ENCODE results near the gene GARNL3.

GARNL3 gene

DNA sequence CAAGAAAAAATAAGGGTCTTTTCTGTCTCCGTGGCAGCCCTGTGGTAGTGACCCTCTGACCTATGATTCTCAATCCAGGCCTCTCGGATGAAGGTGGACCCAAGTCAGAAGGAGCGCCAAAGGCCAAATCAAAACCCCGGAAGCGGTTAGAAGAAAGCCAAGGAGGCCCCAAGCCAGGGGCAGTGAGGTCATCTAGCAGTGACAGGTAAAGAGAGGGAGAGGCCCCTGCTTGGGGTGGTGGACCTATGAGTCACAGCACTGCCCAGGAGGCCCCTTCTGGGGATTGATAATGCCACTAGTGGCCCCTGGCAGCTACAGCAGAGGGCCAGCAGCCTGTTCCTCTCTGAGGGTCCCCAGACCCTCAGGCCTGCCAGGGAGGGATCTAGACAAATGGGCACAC lies 126.0 kb downstream of the GARNL3 start:
- TF ChIP-seq REST (IDR thresholded peaks at IDR 0.05; ENCODE audit: insufficient read depth in 1 of 2, low read depth in 2 of 2, low read length in 2 of 2) (no peak), FOXP2 (optimal IDR thresholded peaks at IDR 0.05; ENCODE audit: borderline replicate concordance, extremely low read depth, extremely low read length, insufficient read depth) (no peak), SIN3A (IDR thresholded peaks at IDR 0.05; ENCODE audit: borderline replicate concordance, insufficient read depth, low read length) (no peak), TAF1 (IDR thresholded peaks at IDR 0.05; ENCODE audit: borderline replicate concordance, insufficient read depth, low read length) (no peak), POLR2AphosphoS5 (IDR thresholded peaks at IDR 0.05; ENCODE audit: low read depth, low read length) (no peak)

- no peak for TF ChIP-seq REST (IDR thresholded peaks at IDR 0.05; ENCODE audit: insufficient read depth in 1 of 2, low read depth in 2 of 2, low read length in 2 of 2)
- no peak for TF ChIP-seq SIN3A (IDR thresholded peaks at IDR 0.05; ENCODE audit: borderline replicate concordance, insufficient read depth, low read length)
- no peak for TF ChIP-seq TAF1 (IDR thresholded peaks at IDR 0.05; ENCODE audit: borderline replicate concordance, insufficient read depth, low read length)
- no peak for TF ChIP-seq FOXP2 (optimal IDR thresholded peaks at IDR 0.05; ENCODE audit: borderline replicate concordance, extremely low read depth, extremely low read length, insufficient read depth)
- no peak for TF ChIP-seq POLR2AphosphoS5 (IDR thresholded peaks at IDR 0.05; ENCODE audit: low read depth, low read length)
These were observed 127.6 kb downstream of the GARNL3 start for GRCh38 chr9:127392166-127392565.

DNA sequence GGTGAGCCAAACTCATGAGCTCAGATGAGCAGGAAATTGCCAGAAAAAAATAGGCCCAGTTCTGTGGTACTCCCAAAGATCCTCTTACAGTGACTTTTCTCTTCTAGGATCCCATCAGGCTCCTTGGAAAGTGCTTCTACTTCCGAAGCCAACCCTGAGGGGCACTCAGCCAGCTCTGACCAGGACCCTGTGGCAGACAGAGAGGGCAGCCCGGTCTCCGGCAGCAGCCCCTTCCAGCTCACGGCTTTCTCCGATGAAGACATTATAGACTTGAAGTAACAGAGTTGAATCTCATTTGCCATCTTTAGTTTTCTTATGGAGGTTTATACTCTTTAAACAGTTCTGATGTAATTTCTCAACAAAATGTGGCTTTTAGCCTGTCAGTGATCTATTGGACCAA lies 128.4 kb downstream of the GARNL3 start:
- TF ChIP-seq TAF1 (IDR thresholded peaks at IDR 0.05; ENCODE audit: borderline replicate concordance, insufficient read depth, low read length) (no peak), FOXP2 (optimal IDR thresholded peaks at IDR 0.05; ENCODE audit: borderline replicate concordance, extremely low read depth, extremely low read length, insufficient read depth) (no peak), SIN3A (IDR thresholded peaks at IDR 0.05; ENCODE audit: borderline replicate concordance, insufficient read depth, low read length) (no peak), REST (IDR thresholded peaks at IDR 0.05; ENCODE audit: insufficient read depth in 1 of 2, low read depth in 2 of 2, low read length in 2 of 2) (no peak), POLR2AphosphoS5 (IDR thresholded peaks at IDR 0.05; ENCODE audit: low read depth, low read length) (no peak)

GRCh38 chr9:127393645-127394044 lies 129.1 kb downstream of the GARNL3 start:
- TF ChIP-seq TAF1 (IDR thresholded peaks at IDR 0.05; ENCODE audit: borderline replicate concordance, insufficient read depth, low read length) = no peak
- no peak for TF ChIP-seq FOXP2 (optimal IDR thresholded peaks at IDR 0.05; ENCODE audit: borderline replicate concordance, extremely low read depth, extremely low read length, insufficient read depth)
- no peak for TF ChIP-seq REST (IDR thresholded peaks at IDR 0.05; ENCODE audit: insufficient read depth in 1 of 2, low read depth in 2 of 2, low read length in 2 of 2)
- TF ChIP-seq SIN3A (IDR thresholded peaks at IDR 0.05; ENCODE audit: borderline replicate concordance, insufficient read depth, low read length) = no peak
- TF ChIP-seq POLR2AphosphoS5 (IDR thresholded peaks at IDR 0.05; ENCODE audit: low read depth, low read length) = no peak

Data from PFSK-1 (cell line).